GM23338 (cell line): ENCODE data around the gene GOLGB1. TPM values are rescaled to one million over a fixed set of nuclear protein-coding genes. Genes with fewer than 3 reads are reported as not detected.

ENCODE experiments used
- ATAC-seq: fragments of 200-7000 bp; cut with Tn5 transposase; 3 replicates; pipeline ENCODE4 v1.9.1; 2020
- DNase-seq: peaks from one replicate; pipeline ENCODE4 v3.0.0-alpha.2; 2015; ENCODE audit warnings: low spot score
- H2AFZ ChIP-seq: fragments of 200-600 bp; sonication (generic); 2 replicates; pipeline ENCODE4 v1.8.0; 2016; ENCODE audit warnings: antibody characterized with exemption, mild to moderate bottlenecking, moderate library complexity
- H3F3A ChIP-seq: fragments of 200-600 bp; sonication (generic); replicated peaks from 2 replicates; pipeline ENCODE4 v1.8.0; 2017; ENCODE audit warnings: antibody characterized with exemption, mixed run types, low read depth
- H3K27ac ChIP-seq: fragments of 200-600 bp; sonication (generic); 2 replicates; pipeline ENCODE4 v1.6.1; 2016; ENCODE audit warnings: low read depth
- H3K27me3 ChIP-seq: fragments of 200-600 bp; sonication (generic); 2 replicates; pipeline ENCODE4 v1.8.0; 2016; ENCODE audit warnings: mild to moderate bottlenecking, mixed run types, moderate library complexity; ENCODE audit not compliant: insufficient read depth
- H3K36me3 ChIP-seq: fragments of 200-600 bp; sonication (generic); 2 replicates; pipeline ENCODE4 v1.8.0; 2016; ENCODE audit warnings: mild to moderate bottlenecking; ENCODE audit not compliant: insufficient read depth
- H3K4me1 ChIP-seq: fragments of 200-600 bp; sonication (generic); 2 replicates; pipeline ENCODE4 v1.8.0; 2016; ENCODE audit warnings: mild to moderate bottlenecking, moderate library complexity; ENCODE audit not compliant: insufficient read depth
- H3K4me2 ChIP-seq: fragments of 200-600 bp; sonication (generic); 2 replicates; pipeline ENCODE4 v1.7.1; 2017; ENCODE audit warnings: mixed run types
- H3K4me3 ChIP-seq: fragments of 200-600 bp; sonication (generic); 2 replicates; pipeline ENCODE4 v1.6.1; 2016; ENCODE audit warnings: mixed run types
- H3K79me2 ChIP-seq: fragments of 200-600 bp; sonication (generic); replicated peaks from 2 replicates; pipeline ENCODE4 v1.8.0; 2017; ENCODE audit warnings: mild to moderate bottlenecking; ENCODE audit not compliant: insufficient read depth
- H3K9me2 ChIP-seq: fragments of 200-600 bp; sonication (generic); 2 replicates; pipeline ENCODE4 v1.8.0; 2017; ENCODE audit not compliant: insufficient read depth
- H4K20me1 ChIP-seq: fragments of 200-600 bp; sonication (generic); replicated peaks from 2 replicates; pipeline ENCODE4 v1.8.0; 2017; ENCODE audit warnings: mild to moderate bottlenecking; ENCODE audit not compliant: insufficient read depth
- H3K27ac Mint-ChIP-seq: 2 replicates; pipeline ENCODE4 v1.8.0; 2020; ENCODE audit warnings: inconsistent platforms, mild to moderate bottlenecking, moderate library complexity, mixed read lengths
- H3K27me3 Mint-ChIP-seq: 3 replicates; pipeline ENCODE4 v1.8.0; 2022; ENCODE audit warnings: low read depth, mild to moderate bottlenecking, moderate library complexity, mixed read lengths, inconsistent platforms; ENCODE audit not compliant: insufficient read depth, poor library complexity
- H3K36me3 Mint-ChIP-seq: 3 replicates; pipeline ENCODE4 v1.8.0; 2021; ENCODE audit warnings: low read depth, mild to moderate bottlenecking, inconsistent platforms, moderate library complexity, mixed read lengths
- H3K4me1 Mint-ChIP-seq: 3 replicates; pipeline ENCODE4 v1.8.0; 2020; ENCODE audit warnings: mild to moderate bottlenecking, inconsistent platforms, mixed read lengths
- H3K4me3 Mint-ChIP-seq: 3 replicates; pipeline ENCODE4 v1.8.0; 2021; ENCODE audit warnings: moderate library complexity, mild to moderate bottlenecking, inconsistent platforms, mixed read lengths
- H3K9me3 Mint-ChIP-seq: 3 replicates; pipeline ENCODE4 v1.8.0; 2020; ENCODE audit warnings: moderate library complexity, mild to moderate bottlenecking, inconsistent platforms, mixed read lengths
- CREB1 ChIP-seq: fragments of 250-450 bp; sonication (Bioruptor Pico); IDR thresholded peaks from 2 replicates; pipeline ENCODE4 v1.5.0; 2020; ENCODE audit warnings: low read depth, mild to moderate bottlenecking, moderate library complexity
- CTCF ChIP-seq, 2 experiments: fragments of 200-600 bp in 1 of 2; sonication (generic) in 1 of 2; conservative IDR thresholded peaks; 2 replicates each; pipeline versions ENCODE4 v1.5.1 to v1.6.1; 2016 to 2017; ENCODE audit warnings: antibody characterized with exemption in 2 of 2, low read depth in 2 of 2, mild to moderate bottlenecking in 2 of 2, moderate library complexity in 1 of 2
- EZH2 ChIP-seq: fragments of 200-600 bp; sonication (generic); IDR thresholded peaks from one replicate; pipeline ENCODE4 v1.8.0; 2017; ENCODE audit warnings: antibody characterized with exemption, mild to moderate bottlenecking, low read depth; ENCODE audit not compliant: unreplicated experiment
- EZH2phosphoT487 ChIP-seq: fragments of 200-600 bp; sonication (generic); IDR thresholded peaks from one replicate; pipeline ENCODE4 v1.8.1; 2018; ENCODE audit warnings: antibody characterized with exemption; ENCODE audit not compliant: unreplicated experiment
- JUNB ChIP-seq: IDR thresholded peaks from one replicate; pipeline ENCODE4 v1.6.1; 2016; ENCODE audit warnings: antibody characterized with exemption; ENCODE audit not compliant: unreplicated experiment
- NANOG ChIP-seq: IDR thresholded peaks from 2 replicates; pipeline ENCODE4 v1.6.1; 2016; ENCODE audit warnings: antibody characterized with exemption, borderline replicate concordance
- POLR2AphosphoS5 ChIP-seq: IDR thresholded peaks from 2 replicates; pipeline ENCODE4 v1.6.1; 2016; ENCODE audit warnings: antibody characterized with exemption, low read depth
- REST ChIP-seq: IDR thresholded peaks from one replicate; pipeline ENCODE4 v1.6.1; 2018; ENCODE audit warnings: antibody characterized with exemption; ENCODE audit not compliant: unreplicated experiment
- STAT1 ChIP-seq: IDR thresholded peaks from one replicate; pipeline ENCODE4 v1.6.1; 2016; ENCODE audit warnings: antibody characterized with exemption; ENCODE audit not compliant: unreplicated experiment
- ZNF114 ChIP-seq: fragments of 250-450 bp; sonication (Bioruptor Pico); IDR thresholded peaks from 2 replicates; pipeline ENCODE4 v1.5.0; 2020; ENCODE audit warnings: mild to moderate bottlenecking, moderate library complexity
- ZNF331 ChIP-seq: fragments of 250-450 bp; sonication (Bioruptor Pico); IDR thresholded peaks from 2 replicates; pipeline ENCODE4 v1.5.0; 2020; ENCODE audit warnings: low read depth, mild to moderate bottlenecking, moderate library complexity
- ZNF462 ChIP-seq: fragments of 250-450 bp; sonication (Bioruptor Pico); IDR thresholded peaks from 2 replicates; pipeline ENCODE4 v1.5.0; 2020; ENCODE audit warnings: mild to moderate bottlenecking, moderate library complexity
- polyA plus RNA-seq: library from polyadenylated mRNA; unstranded; fragments of >200 nt; fragmentation: Nextera tagmentation; extraction: Ambion mirVana; gene quantifications from 2 replicates; pipeline ENCODE4 v1.2.1, GENCODE V29; 2016
- total RNA-seq: library from RNA; depleted of rRNA; stranded (reverse); fragments of >200 nt; shearing (Covaris generic); gene quantifications from 2 replicates; pipeline ENCODE4 v1.2.3, GENCODE V29; 2014
- TF ChIP-seq, protein P1 (sequence below): IDR thresholded peaks from 2 replicates; pipeline ENCODE4 v1.6.1; 2016; ENCODE audit warnings: antibody characterized with exemption

Gene GOLGB1
- total and polyA plus RNA-seq, 2 experiments from 2014 or later: 34.5 to 56.8 TPM

- TF ChIP-seq, protein P1, sequence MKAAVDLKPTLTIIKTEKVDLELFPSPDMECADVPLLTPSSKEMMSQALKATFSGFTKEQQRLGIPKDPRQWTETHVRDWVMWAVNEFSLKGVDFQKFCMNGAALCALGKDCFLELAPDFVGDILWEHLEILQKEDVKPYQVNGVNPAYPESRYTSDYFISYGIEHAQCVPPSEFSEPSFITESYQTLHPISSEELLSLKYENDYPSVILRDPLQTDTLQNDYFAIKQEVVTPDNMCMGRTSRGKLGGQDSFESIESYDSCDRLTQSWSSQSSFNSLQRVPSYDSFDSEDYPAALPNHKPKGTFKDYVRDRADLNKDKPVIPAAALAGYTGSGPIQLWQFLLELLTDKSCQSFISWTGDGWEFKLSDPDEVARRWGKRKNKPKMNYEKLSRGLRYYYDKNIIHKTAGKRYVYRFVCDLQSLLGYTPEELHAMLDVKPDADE: no peak
- TF ChIP-seq EZH2: no peak
- no peak for TF ChIP-seq NANOG
- TF ChIP-seq CTCF (conservative IDR thresholded peaks at IDR 0.05; ENCODE audit: low read depth in 2 of 2): no peak
- no peak for TF ChIP-seq ZNF114 (CRISPR knock-in tag)
- no peak for TF ChIP-seq STAT1
- no peak for TF ChIP-seq ZNF462 (CRISPR knock-in tag)
- TF ChIP-seq JUNB: no peak
- no peak for TF ChIP-seq CREB1 (CRISPR knock-in tag)
- TF ChIP-seq REST: no peak
- TF ChIP-seq EZH2phosphoT487: no peak
- no peak for TF ChIP-seq ZNF331 (CRISPR knock-in tag)
- no peak for TF ChIP-seq POLR2AphosphoS5
- Histone ChIP-seq H3K4me2 (no peak overlapping the region), H3K27ac (no peak overlapping the region), H3K79me2 (no peaks in the 10 kb centered on the region), H3F3A (no peaks in the 10 kb centered on the region), H3K4me3 (no peak overlapping the region), H2AFZ (no peak overlapping the region), H3K9me2 (no peaks in the 10 kb centered on the region; the same call in 1 of the 2 replicates), H4K20me1 (no peaks in the 10 kb centered on the region), H3K36me3 (no peaks in the 10 kb centered on the region), H3K4me1 (peaks cover 14% of the 10 kb centered on the region), H3K27me3 (no peaks in the 10 kb centered on the region)
- Mint-ChIP-seq H3K4me1 (peaks cover 20% of the 10 kb centered on the region), H3K36me3 (no peaks in the 10 kb centered on the region), H3K27me3 (no peaks in the 10 kb centered on the region), H3K4me3 (no peak overlapping the region), H3K9me3 (no peaks in the 10 kb centered on the region), H3K27ac (no peak overlapping the region)
- ATAC-seq (no peak), DNase-seq (no peak)
Observed at GRCh38 chr3:121645054-121645453, 104.5 kb downstream of the GOLGB1 start.
